Ecto neural progenitor cell (in vitro differentiated cells): ENCODE measurements around the gene RNF112.
A peak's percentile ranks its signal among the peaks of the same experiment; 100 is the strongest.
"Not testable (repeated sequence)": the region's sequence is repeated elsewhere in the genome, so short reads cannot be mapped to it uniquely, and the experiment has no call there.

Experiments
- DNase-seq: peaks from one replicate; pipeline ENCODE4 v3.0.0-alpha.2; 2018; ENCODE audit warnings: low spot score

Gene RNF112

DNA sequence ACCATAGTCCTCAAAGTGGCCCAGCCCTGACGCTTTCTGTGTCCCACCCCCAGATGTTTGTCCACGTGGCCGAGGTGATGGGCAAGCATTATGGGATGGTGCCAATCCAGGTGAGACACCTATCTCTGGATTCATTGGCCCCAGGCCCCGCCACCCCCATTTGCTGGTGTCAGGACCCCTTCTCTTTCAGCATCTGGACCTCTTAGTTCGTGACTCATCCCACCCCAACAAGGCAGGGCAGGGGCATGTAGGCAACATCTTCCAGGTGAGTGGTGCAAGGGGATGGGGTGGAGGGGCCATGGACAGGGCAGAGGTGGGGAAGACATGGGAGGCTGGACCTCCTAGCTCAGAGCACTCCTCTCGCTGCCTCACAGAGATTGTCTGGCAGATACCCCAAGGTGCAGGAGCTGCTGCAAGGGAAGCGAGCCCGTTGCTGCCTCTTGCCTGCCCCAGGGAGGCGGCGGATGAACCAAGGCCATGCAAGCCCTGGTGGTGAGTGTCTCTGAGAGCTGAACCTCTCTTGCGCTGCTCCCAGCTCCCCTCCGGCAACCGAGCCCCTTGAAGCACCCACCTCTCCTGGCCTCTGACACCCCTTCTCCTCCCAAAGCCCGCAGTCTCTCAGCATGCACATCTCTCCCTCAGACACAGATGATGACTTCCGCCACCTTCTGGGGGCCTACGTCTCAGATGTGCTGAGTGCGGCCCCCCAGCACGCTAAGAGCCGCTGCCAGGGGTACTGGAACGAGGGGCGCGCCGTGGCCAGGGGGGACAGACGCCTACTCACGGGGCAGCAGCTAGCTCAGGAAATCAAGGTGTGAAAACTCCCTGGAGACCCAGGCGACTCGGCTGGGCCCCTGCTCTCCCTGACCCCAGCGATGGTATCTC is 3.6 kb downstream of the RNF112 start:
- no peak for DNase-seq

DNA sequence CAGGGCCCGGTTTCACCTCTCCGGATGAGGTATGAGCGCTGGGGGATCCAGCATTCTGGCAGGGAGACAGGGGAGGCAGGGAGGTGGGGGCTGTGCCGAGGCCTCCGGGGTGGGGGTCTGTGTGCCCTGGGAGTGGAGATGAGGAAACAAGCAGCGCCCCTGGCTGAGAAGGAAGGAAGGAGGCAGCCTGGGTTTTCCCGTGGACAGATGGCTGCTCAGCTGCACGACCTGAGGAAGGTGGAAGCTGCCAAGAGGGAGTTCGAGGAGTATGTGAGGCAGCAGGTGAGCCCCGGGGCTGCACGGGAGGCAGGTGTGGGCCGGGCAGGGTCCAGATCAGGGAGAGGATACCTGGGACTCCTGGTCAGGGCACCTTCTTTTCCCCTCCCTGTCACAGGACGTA is 4.3 kb downstream of the RNF112 start:
- no peak for DNase-seq

DNA sequence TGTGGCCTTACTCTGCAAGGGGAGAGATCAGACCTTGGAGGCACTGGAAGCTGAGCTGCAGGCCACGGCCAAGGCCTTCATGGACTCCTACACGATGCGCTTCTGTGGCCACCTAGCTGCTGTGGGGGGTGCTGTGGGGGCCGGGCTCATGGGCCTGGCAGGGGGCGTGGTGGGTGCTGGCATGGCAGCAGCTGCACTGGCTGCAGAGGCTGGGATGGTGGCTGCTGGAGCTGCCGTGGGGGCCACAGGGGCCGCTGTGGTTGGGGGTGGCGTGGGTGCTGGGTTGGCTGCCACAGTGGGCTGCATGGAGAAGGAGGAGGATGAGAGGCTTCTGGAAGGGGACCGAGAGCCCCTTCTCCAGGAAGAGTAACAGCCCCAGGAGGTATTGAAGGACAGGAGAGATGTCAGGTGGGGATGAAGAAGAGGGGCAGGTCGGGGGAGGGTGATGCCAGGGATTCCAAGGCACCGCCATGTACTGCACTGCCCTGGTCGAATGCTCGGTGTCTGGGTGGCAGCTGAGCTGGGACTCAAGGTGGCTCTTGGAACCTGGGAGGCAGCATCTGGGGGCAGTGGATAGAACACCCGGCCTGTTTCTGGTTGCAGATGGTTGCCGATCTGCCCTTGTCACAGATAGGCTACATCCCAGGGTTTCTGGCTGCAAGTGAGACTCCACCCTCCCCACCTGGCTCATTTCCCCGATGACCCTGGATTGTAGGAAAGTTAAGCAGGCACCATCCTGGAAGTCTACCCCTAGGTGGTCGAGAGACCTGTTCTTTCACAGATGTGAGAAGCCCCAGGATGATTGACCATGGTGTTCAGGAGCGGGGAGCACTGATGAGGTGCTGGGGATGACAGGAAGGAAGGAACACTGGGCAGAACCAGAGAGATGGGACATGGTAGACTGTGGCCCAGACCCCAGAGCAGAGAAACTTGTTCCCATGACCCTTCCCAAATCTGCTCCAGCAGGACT is 5.1 kb downstream of the RNF112 start:
- no peak for DNase-seq

DNA sequence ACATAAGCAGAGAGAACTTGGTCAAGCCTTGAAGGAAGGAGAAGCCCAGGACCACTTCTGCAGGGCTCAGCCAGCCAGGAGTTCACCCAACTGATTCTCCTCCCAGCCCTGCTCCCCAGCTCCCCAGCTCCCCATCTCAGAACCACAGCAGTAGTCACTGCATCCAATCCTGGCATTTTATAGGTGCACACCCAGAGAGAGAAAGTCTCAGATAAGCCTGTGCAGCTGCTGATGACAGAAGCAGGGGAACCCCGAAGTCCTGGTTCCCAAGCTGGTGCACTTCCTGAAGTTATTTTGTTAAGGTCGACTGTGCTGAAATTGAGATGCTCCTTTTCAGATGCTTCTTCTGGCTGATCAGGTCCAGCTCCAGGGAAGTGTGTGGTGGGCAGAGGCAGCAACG is 6.6 kb downstream of the RNF112 start:
- DNase-seq = no peak

DNA sequence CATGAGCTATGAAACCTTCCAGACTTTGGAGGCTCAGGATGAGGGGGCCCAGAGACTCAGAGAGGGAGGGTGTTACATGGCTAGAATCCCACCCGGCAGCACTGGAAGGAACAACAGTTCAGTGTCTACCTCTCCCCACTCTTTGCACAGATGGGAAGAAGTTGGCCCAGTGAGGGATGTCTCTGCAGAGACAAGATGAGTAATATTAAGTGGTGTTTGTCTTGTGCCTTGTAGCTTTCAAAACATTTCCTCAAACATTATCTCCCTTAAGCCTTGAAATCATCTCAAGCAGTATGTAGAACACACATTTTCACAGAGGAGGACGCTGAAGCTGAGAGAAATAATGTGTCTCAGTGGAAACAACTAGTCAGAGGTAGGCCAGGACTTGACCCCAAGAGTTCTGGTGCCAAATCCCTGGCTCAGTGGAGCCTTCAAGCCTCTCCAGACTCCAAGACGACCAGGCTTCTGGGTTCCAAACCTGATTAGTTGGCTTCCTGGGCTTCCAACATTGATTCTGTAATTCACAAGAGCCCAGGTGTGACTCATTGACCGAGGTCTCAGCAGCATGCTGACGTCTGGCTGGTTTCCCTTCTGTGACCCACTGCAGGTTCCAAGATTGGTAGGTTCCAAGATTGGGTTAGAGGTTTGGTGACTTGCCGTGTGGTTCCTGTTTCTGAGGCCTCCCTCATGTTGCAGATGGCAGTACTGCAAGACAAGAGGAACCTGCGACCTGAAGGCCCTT is 7.4 kb downstream of the RNF112 start:
- no peak for DNase-seq

DNA sequence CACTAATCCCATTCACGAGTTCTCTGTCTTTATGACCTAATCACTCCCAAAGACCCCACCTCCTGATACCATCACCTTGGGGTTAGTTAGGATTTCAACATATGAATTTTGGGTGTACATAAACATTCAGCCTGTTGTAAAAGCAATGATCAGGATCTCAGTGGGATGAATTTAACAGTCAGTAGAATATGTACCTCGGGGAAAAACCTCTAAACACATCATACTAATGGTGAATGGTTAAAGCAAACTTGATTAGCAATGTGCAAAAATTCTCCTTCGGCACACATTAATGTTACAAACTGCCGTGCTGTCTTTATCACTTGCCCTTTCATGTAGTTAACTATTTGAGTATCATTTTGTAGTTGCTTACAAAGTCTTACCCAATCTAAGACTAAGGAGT is 10.2 kb downstream of the RNF112 start:
- no peak for DNase-seq

DNA sequence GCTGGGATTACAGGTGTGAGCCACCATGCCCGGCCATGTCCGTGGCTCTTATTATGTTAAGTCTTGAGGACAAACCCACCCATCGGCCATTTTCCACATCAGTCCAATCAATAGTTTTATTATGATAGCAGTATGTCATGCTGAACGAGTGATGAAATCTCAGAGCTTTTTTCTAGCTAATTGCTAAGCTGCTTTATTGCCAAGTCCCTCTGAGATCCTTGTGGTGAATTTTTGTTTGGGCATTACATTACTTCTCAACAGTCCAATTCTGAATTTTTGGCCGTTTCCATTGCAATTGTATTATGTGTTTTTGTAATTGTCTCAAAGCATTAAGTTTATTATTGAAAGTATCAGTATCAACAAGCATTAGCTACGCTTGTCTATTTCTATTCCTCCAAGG is 10.9 kb downstream of the RNF112 start:
- DNase-seq = no peak

DNA sequence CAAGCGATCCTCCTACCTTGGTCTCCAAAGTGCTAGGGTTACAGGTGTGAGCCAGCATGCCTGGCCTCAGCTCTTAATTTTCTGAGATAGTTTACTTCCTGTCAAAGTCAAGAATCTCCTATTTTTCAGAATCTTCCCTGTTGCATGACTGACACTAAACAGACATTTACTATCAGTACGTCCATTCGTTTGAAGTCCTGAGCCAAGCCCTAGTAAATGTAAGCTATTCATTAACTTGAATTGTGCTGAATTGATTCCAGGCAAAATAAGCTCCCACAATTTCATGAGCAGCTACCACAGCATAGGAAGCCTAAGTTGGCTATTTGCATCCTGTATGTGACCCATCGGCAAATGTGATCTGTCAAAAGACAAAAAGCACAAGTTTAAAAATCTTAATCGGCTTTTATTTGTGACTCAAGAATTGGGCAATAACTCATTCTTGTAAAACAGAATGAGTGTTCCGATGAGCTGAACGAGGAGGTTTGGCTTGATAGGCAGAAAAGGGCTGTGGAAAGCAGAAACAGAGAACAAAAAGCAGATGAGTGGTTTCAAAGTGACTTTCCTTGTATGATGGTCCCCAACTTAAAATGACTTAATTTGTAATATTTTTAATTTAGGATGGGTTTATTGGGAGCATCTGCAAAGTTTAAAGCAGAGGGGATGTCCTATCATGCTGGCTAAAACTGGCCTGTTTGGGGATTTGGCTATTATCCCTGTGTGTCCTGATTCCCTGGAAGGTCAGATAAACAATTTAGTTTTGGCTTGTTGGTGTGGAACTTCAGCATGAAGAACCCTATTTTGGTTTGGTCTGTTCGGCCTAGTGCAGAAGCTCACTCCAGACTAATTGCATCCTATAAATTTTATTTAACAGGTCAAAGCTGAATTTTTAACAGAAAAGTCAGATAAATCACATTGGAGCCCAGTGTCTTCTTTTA is 14.2 kb downstream of the RNF112 start:
- no peak for DNase-seq

DNA sequence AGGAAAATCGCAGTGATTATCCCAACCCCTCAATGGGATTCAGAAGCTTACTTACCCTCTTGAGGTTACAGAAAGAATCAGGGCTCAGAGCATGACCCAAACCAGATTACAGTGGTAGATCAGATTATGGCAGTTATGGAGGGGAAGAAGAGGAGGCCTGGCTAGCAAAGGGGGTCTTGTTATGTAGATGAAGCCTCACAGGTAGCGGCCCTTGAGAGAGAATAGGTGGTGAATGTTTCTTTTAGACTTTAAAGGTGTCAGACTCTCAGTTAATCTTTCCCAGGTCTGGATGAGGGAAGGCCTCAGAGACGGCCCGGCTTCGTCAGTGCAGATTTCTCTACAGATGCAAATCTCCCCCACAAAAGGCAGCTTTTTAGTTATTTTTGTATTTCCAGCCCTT is 15.6 kb downstream of the RNF112 start:
- no peak for DNase-seq

DNA sequence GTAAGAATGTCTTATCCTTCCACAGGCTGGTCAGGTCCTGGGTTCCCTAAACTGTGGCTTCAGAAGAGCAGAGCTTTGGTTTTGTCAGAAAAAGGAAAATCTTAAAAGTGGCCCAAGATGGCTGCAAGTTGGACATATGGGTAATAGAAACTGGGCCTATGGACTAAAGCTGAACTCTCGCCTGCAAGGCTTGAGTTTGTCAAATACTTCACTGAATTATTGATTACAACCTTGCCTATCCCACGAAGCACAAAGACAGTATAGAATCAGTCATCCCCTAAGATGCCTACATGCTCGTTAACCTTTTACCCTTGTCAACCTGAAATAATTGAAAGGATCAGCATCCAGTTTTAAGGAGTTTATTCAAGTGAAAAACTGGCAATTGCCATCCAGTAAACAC is 20.7 kb downstream of the RNF112 start:
- DNase-seq = no peak

DNA sequence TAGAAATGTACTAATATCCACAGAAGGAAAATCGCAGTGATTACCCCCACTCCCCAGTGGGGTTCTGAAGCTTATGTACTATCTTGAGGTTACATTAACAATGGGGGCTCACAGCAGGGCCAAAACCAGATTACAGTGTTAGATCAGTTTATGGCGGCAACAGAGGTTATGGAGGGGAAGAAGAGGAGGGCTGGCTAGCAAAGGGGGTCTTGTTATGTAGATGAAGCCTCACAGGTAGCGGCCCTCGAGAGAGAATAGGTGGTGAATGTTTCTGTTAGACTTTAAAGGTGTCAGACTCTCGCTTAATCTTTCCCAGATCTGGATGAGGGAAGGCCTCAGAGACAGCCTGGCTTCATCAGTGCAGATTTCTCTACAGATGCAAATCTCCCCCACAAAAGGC is 22.2 kb downstream of the RNF112 start:
- DNase-seq = no peak

DNA sequence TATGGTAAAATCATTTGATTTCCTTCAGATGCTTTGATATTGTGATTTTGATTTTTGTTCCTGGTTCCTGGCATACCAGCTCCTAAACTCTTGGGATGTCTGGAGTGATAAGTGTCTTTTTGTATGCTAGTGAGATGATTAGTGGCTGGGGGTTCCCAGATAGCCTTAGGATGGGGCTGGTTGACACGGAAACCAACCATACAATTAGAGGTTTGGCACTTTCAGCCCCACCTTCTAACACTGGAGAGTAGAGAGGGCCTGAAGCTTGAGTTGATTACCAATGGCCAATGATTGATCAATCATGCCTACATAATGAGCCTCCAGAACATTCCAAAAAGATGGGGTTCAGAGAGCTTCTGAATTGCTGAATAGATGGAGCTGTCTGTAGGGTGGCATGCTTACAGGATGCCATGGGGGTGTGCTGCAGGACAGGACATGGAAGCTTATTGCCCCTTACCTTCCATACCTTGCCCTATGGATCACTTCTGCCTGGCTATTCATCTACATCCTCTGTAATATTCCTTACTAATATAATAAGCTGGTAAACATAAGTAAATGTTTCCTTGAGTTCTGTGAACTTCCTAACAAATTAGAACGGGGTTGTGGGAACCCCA is 22.8 kb downstream of the RNF112 start:
- DNase-seq = no peak

DNA sequence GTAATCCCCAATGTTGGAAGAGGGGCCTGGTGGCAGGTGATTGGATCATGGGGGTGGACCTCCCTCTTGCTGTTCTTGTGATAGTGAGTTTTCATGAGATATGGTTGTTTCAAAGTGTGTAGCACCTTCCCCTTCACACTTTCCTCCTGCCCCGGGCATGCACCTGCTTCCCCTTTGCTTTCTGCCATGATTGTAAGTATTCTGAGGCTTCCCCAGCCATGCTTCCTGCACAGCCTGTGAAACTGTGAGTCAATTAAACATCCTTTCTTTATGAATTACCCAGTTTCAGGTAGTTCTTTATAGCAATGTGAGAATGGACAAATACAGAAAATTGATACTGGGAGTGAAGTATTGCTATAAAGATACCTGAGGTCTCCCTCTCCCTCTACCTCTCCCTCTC is 29.4 kb downstream of the RNF112 start:
- no peak for DNase-seq

DNA sequence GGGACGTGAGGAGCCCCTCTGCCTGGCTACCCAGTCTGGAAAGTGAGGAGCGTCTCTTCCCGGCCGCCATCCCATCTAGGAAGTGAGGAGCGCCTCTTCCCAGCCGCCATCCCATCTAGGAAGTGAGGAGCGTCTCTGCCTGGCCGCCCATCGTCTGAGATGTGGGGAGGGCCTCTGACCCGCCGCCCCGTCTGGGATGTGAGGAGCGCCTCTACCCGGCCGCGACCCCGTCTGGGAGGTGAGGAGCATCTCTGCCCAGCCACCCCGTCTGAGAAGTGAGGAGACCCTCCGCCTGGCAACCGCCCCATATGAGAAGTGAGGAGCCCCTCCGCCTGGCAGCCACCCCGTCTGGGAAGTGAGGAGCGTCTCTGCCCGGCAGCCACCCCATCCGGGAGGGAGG is 30.3 kb downstream of the RNF112 start:
- DNase-seq = not testable (repeated sequence)

DNA sequence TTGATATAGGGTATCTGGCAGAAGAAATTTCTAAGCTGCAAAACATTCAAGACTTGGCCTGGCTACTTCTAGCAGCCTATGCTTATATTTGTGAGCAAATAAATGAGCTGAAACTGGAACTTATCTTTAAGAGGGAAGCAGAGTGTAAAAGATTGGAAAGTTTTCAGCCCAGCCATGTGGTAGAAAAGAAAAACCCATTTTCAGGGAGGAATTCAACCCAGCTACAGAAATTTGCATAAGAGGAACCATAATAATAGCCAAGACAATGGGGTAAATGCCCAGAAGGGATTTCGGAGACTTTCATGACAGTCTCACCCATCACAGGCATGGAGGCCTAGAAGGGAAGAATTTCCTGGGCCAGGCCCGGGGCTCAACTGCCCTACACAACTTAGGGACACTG is 31.7 kb downstream of the RNF112 start:
- DNase-seq = no peak

DNA sequence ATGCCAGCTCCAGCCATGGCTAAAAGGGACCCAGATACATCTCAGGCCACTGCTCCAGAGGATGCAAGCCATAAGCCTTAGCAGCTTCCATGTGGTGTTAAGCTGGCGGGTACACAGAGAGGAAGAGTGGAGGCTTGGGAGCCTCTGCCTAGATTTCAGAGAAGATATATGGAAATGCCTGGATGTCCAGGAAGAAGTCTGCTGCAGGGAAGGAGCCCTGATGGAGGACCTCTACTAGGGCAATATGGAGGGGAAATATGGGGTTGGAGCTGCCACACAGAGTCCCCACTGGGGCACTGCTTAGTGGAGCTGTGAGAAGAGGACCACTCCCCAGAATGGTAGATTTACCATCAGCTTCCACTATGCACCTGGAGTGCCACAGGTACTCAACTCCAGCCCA is 32.1 kb downstream of the RNF112 start:
- no peak for DNase-seq

DNA sequence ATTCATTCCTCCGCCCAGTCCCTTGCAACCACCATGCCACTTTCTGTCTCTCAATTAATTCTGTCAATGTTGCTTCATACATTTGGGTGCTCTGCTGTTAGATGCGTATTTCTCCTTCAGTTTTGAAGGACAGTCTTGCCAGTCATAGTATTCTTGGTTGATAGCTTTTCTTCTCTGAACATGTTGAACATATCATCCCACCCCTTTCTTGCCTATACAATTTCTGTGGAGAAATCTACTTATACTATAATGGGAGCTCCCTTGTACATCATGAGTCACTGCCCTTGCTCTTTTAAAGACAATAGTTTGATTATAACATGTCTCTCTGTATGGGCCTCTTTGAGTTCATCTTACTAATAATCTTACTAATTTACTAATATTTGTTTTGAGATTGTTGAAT is 34.1 kb downstream of the RNF112 start:
- no peak for DNase-seq

DNA sequence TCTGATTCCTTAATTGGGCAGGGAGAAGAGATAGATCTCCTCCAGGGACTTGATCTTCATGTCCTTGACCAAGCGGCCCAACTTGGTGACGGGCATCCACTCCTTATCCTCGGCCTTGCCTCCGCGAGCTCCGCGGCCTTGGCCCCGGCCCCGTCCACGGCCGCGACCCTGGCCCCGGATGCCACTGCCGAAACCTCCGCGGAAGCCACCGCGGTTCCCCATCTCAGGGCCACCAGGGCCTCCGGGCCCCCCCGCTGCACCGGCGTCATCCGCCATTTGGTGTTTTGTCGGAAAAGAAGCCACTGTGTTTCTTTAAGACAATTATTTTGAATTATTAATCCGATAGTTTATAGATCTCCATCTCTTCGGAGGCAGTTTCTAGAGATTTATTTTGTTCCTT is 35.5 kb downstream of the RNF112 start:
- DNase-seq = not testable (repeated sequence)

DNA sequence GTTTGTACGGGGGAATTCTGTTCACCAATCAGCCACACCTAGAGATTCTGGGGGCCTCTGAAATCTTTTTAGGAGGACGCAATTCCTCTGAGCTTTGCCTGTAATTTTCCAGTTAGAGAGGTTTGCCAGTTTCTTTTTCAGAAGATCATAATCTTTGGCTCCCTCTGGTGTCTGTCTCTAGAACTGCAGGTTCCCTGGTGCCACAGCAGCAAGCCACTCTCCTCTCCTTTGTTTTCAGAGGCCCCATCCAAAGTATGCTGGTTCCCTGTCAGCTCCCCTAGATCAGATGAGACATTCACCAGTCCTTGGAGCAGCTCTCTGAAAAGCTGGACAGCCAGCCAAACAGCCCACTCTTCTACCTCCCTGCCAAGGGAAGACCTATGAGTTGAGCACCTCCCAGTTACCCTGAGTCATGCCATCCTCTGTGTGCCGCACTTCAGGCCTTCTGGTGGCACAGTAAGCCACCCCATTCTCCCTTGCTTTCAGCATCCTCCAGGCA is 36.1 kb downstream of the RNF112 start:
- peak; percentile 86 for DNase-seq
